Measurements from ENCODE around the gene TMEFF1.

- TF ChIP-seq CTCF (IDR thresholded peaks at IDR 0.05; ENCODE audit: low read length) (no peak), EZH2 (IDR thresholded peaks at IDR 0.05; ENCODE audit: borderline replicate concordance, low read length) (no peak)
Measured at GRCh38 chr9:100557053-100557452, 84.1 kb downstream of the TMEFF1 start.

All from OCI-LY1 (cell line).